HL-60/S4 (cell line): ENCODE measurements around the gene GULP1.
"Not testable (repeated sequence)": the region's sequence is repeated elsewhere in the genome, so short reads cannot be mapped to it uniquely, and the experiment has no call there.

ENCODE experiments used
- in situ Hi-C: fragments of 300-500 bp; cut with MboI; formaldehyde crosslinking; loops from 2 replicates; pipeline ENCODE4 v1.14.3; 2022; ENCODE audit warnings: low sequenced_read_pairs

GULP1 gene

GRCh38 chr2:188519136-188519535 lies 227.5 kb downstream of the GULP1 start:
- in situ Hi-C loops: loop anchor here (25.0 kb wide), 1 partner anchor 893 kb away; no protein-coding TSS in a partner anchor

GRCh38 chr2:188522517-188522916 lies 230.8 kb downstream of the GULP1 start:
- in situ Hi-C loops: loop anchor here (25.0 kb wide), 1 partner anchor 890 kb away; no protein-coding TSS in a partner anchor

- in situ Hi-C loops: loop anchor here (25.0 kb wide), 1 partner anchor 888 kb away; no protein-coding TSS in a partner anchor
Observed at GRCh38 chr2:188523919-188524318, 232.2 kb downstream of the GULP1 start.

- in situ Hi-C loops: loop anchor here (25.0 kb wide), 1 partner anchor 888 kb away; no protein-coding TSS in a partner anchor
Observed at GRCh38 chr2:188524519-188525113, 232.9 kb downstream of the GULP1 start.

- in situ Hi-C loops: no loop called here
Observed at GRCh38 chr2:188526701-188527100, 235.0 kb downstream of the GULP1 start.

- in situ Hi-C loops: no loop called here
Observed at GRCh38 chr2:188527141-188527540, 235.5 kb downstream of the GULP1 start.

GRCh38 chr2:188527581-188527993 lies 235.9 kb downstream of the GULP1 start:
- in situ Hi-C loops: no loop called here

GRCh38 chr2:188529710-188530109 lies 238.0 kb downstream of the GULP1 start:
- in situ Hi-C loops: no loop called here

GRCh38 chr2:188534875-188535274 lies 243.2 kb downstream of the GULP1 start:
- in situ Hi-C loops: no loop called here

GRCh38 chr2:188551671-188552070 lies 260.0 kb downstream of the GULP1 start:
- in situ Hi-C loops: no loop called here

- in situ Hi-C loops: no loop called here
Observed at GRCh38 chr2:188557081-188557480, 265.4 kb downstream of the GULP1 start.

- in situ Hi-C loops: not testable (repeated sequence)
Observed at GRCh38 chr2:188559455-188559854, 267.8 kb downstream of the GULP1 start.

GRCh38 chr2:188561473-188561979 lies 269.9 kb downstream of the GULP1 start:
- in situ Hi-C loops: no loop called here

GRCh38 chr2:188569431-188570165 lies 277.9 kb downstream of the GULP1 start:
- in situ Hi-C loops: no loop called here

- in situ Hi-C loops: no loop called here
Observed at GRCh38 chr2:188570370-188570769, 278.7 kb downstream of the GULP1 start.

- in situ Hi-C loops: no loop called here
Observed at GRCh38 chr2:188571543-188572303, 280.0 kb downstream of the GULP1 start.

GRCh38 chr2:188572592-188572991 lies 280.9 kb downstream of the GULP1 start:
- in situ Hi-C loops: no loop called here

GRCh38 chr2:188573453-188573852 lies 281.8 kb downstream of the GULP1 start:
- in situ Hi-C loops: no loop called here

- in situ Hi-C loops: no loop called here
Observed at GRCh38 chr2:188576006-188576405, 284.3 kb downstream of the GULP1 start.

GRCh38 chr2:188576651-188577050 lies 285.0 kb downstream of the GULP1 start:
- in situ Hi-C loops: no loop called here

- in situ Hi-C loops: no loop called here
Observed at GRCh38 chr2:188577231-188577630, 285.6 kb downstream of the GULP1 start.
